HG02588 (cell line): Measurements from ENCODE around the gene KDM1B.
"Not testable (repeated sequence)": the region's sequence is repeated elsewhere in the genome, so short reads cannot be mapped to it uniquely, and the experiment has no call there.

Experiments used
- ATAC-seq: cut with Tn5 transposase; IDR thresholded peaks from one replicate; pipeline ENCODE4 v1.9.1; 2021; ENCODE audit warnings: mild to moderate bottlenecking, moderate library complexity; ENCODE audit not compliant: unreplicated experiment

The KDM1B gene

GRCh38 chr6:18186540-18187250, 31.5 kb downstream of the KDM1B start:
- no peak for ATAC-seq

DNA sequence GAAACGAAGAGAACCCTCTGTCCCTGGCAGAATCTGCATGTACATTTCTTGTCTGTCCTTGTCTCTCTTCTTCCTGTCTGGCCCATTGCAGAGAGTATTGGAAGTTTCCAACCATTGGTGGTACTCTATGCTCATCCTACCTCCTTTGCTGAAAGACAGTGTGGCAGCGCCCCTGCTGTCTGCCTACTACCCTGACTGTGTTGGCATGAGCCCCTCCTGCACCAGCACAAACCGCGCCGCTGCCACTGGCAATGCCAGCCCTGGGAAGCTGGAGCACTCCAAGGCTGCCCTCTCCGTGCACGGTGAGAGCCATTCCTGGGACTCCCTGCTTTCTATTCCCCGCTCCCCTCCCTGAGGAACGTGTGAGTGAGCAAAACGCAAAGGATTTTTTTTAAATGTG, 32.5 kb downstream of the KDM1B start:
- no peak for ATAC-seq

- no peak for ATAC-seq
Measured at GRCh38 chr6:18189196-18189595, 34.0 kb downstream of the KDM1B start.

DNA sequence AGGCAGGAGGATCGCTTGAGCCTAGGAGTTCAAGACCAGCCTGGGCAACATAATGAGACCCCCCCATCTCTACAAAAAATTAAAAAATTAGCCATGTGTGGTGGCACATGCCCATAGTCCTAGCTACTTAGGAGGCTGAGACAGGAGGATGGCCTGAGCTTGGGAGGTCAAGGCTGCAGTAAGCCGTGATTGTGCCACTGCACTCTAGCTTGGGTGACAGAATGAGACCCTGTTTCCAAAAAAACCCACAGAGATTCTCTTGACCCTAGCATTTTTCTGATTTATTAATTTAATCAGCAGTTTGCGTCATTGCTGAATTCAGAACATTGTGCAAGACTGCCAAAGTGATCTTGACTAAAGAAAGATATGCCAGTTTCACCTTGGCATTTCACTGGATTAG, 36.8 kb downstream of the KDM1B start:
- no peak for ATAC-seq

- no peak for ATAC-seq
Measured at GRCh38 chr6:18203786-18204185, 48.6 kb downstream of the KDM1B start.

GRCh38 chr6:18204691-18205090, 49.5 kb downstream of the KDM1B start:
- no peak for ATAC-seq

GRCh38 chr6:18206591-18206990, 51.4 kb downstream of the KDM1B start:
- ATAC-seq: no peak

DNA sequence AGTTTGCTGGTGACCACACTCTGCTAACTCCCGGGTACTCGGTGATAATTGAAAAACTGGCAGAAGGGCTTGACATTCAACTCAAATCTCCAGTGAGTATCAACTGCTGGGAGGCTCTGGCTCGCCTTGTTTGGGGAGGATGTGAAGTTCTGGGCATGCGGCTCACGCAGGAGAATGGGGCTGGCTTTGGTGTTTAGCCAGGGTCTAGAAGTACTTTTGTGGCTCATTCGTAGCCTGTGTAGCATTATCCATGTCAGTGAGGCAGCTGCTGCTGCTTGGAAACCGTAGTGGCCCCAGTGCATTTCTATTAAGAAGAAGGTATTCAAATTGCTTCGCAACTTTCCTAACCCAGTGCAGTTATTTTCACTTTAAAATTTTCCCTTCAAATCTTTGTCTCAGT, 52.2 kb downstream of the KDM1B start:
- no peak for ATAC-seq

- ATAC-seq: no peak
Measured at GRCh38 chr6:18207949-18208348, 52.7 kb downstream of the KDM1B start.

DNA sequence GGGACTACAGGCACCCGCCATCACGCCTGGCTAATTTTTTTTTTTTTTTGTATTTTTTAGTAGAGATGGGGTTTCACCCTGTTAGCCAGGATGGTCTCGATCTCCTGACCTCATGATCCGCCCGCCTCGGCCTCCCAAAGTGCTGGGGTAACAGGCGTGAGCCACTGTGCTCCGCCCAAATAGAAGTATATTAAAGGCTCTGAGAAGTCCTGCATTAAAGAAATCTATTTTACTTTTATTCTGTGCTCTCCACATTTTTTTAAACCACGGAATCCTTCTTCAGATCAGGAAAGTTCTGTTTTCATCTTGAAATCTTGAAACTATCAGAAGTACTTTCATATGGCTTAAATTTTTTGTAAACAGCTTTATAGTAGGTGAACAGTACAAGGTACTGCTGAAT, 53.6 kb downstream of the KDM1B start:
- not testable (repeated sequence) for ATAC-seq

- ATAC-seq: no peak
Measured at GRCh38 chr6:18209539-18210197, 54.4 kb downstream of the KDM1B start.

- no peak for ATAC-seq
Measured at GRCh38 chr6:18210707-18211106, 55.5 kb downstream of the KDM1B start.

DNA sequence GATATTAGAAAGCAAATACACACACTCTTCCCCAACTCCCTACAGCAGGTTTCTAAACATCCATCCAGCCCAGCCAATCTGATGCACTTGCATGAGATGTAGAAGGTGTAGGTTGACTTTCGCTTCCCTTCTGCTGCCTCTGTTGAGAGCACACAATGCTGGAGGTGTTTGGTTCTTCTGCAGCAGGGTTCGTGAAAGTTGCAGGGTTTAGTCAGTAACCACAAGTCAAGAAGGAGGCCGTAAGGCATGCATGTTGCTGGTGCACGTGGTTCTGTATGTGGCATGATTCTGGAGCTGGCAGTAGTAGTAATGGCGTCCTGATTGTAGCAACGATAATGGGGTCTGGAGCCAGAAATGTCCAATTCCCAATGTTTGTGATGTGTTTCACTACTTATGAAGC, 56.1 kb downstream of the KDM1B start:
- ATAC-seq: peak; percentile 97

DNA sequence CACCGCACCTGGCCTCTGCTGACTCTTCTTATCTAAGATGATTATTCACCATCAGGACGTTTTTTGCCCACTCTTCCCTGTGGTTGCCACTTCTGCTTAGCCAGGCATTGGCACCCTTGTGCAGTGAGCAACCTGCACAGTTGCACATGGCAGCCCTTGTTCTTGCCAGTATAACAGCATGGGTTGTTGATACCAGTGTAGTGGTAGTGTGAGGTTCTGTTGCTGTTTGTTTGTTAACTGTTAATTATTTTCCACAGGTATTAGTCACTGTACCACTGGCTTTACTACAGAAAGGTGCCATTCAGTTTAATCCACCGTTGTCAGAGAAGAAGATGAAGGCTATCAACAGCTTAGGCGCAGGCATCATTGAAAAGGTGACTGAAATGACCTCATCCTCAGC, 57.0 kb downstream of the KDM1B start:
- no peak for ATAC-seq

- no peak for ATAC-seq
Measured at GRCh38 chr6:18213439-18213838, 58.2 kb downstream of the KDM1B start.

DNA sequence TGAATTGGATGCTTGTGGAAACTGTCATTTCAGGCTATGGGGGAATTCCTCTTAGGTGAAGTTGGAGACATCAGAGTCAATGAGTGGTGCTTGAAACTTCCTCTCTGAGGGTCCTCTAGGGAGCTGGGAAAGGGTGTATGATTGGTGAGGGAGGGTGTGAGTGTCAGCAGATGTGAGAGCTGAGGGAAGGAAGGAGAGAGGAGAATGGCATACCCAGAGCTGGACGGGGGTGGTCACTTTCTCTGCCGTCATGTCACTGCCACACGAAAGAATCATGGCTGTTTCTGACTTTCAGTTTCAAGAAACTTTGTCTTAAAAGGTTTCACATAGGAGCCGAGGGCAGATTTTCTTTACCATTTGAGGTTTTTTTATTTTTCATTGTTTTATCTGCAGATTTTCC, 58.8 kb downstream of the KDM1B start:
- no peak for ATAC-seq

- no peak for ATAC-seq
Measured at GRCh38 chr6:18215436-18215835, 60.2 kb downstream of the KDM1B start.

GRCh38 chr6:18216411-18216810, 61.2 kb downstream of the KDM1B start:
- ATAC-seq: no peak

GRCh38 chr6:18218233-18218632, 63.0 kb downstream of the KDM1B start:
- no peak for ATAC-seq

GRCh38 chr6:18219591-18219990, 64.4 kb downstream of the KDM1B start:
- ATAC-seq: no peak

- ATAC-seq: no peak
Measured at GRCh38 chr6:18221288-18221615, 66.0 kb downstream of the KDM1B start.

DNA sequence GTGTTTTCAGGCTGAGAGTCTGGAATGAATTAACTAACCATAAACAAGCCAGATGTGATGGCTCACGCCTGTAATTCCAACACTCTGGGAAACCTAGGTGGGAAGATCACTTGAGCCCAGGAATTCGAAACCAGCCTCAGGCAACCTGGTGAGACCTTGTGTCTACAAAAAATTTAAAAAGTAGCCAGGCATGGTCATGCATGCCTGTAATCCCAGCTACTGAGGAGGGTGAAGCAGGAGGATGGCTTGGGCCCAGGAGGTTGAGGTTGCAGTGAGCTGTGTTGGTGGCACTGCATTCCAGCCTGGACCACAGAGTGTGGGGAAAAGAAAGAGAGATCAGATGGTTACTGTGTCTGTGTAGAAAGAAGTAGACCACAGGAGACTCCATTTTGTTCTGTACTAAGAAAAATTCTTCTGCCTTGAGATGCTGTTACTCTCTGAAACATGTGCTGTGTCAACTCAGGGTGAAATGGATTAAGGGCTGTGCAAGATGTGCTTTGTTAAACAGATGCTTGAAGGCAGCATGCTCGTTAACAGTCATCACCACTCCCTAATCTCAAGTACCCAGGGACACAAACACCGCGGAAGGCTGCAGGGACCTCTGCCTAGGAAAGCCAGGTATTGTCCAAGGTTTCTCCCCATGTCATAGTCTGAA, 71.4 kb downstream of the KDM1B start:
- ATAC-seq: not testable (repeated sequence)
